Fibroblast of the aortic adventitia (primary cell): ENCODE results near the gene EIF4A2. TPM values are rescaled to one million over a fixed set of nuclear protein-coding genes. Genes with fewer than 3 reads are reported as not detected.
A peak's percentile ranks its signal among the peaks of the same experiment; 100 is the strongest.

ENCODE experiments used
- DNase-seq: peaks from one replicate; pipeline ENCODE4 v3.0.0-alpha.2; 2010; ENCODE audit warnings: low read depth
- H3K4me3 ChIP-seq: 2 replicates; pipeline ENCODE4 v1.5.1; 2011; ENCODE audit warnings: low read depth, mild to moderate bottlenecking, control low read depth, low read length, moderate library complexity
- CTCF ChIP-seq: IDR thresholded peaks from 2 replicates; pipeline ENCODE4 v1.5.1; 2011; ENCODE audit warnings: mild to moderate bottlenecking, low read length, control low read depth, inconsistent platforms; ENCODE audit not compliant: insufficient read depth
- small RNA-seq: library from RNA; depleted of rRNA; stranded (forward); fragments of <200 nt; gene quantifications from one replicate; pipeline ENCODE3, GENCODE V24; 2012
- total RNA-seq: library from RNA; depleted of rRNA; stranded (reverse); fragments of >200 nt; gene quantifications from 2 replicates; pipeline ENCODE4 v1.2.3, GENCODE V29; 2012; ENCODE audit warnings: low replicate concordance

Gene EIF4A2
- total RNA-seq, 1 donor, result 383 TPM

- peak overlapping the region; percentile 72 for H3K4me3 ChIP-seq
- TF ChIP-seq CTCF, result no peak
- DNase-seq, result no peak
Measured at GRCh38 chr3:186826410-186826975, 43.1 kb downstream of the EIF4A2 start.

- peak; percentile 72 for DNase-seq
- no peak for TF ChIP-seq CTCF
- peak overlapping the region; percentile 72 for H3K4me3 ChIP-seq
Measured at GRCh38 chr3:186826976-186827857, 43.8 kb downstream of the EIF4A2 start.

- DNase-seq, result no peak
- no peak overlapping the region for H3K4me3 ChIP-seq
- TF ChIP-seq CTCF, result no peak
Measured at GRCh38 chr3:186828340-186828739, 45.0 kb downstream of the EIF4A2 start.

GRCh38 chr3:186831798-186832197 lies 48.4 kb downstream of the EIF4A2 start:
- TF ChIP-seq CTCF, result no peak

GRCh38 chr3:186832276-186832675 lies 48.9 kb downstream of the EIF4A2 start:
- DNase-seq, result no peak
- no peak overlapping the region for H3K4me3 ChIP-seq
- no peak for TF ChIP-seq CTCF

More at GRCh38 chr3:186831798-186832197, 48.4 kb downstream of the EIF4A2 start:
- H3K4me3 ChIP-seq, result no peak overlapping the region
- DNase-seq, result no peak

Small RNAs within 50 kb of the gene (small RNA-seq; reads per million reads assigned to genes)
- gene RF00092 (not detected), gene RNU6-1105P (not detected), gene SNORA4 (not detected), gene SNORA63 (not detected), gene SNORA81 (not detected), gene SNORD2 (not detected)

Other genes starting within 250 kb of the EIF4A2 start
- gene CRYGS, start 239.2 kb upstream of the EIF4A2 start, total RNA-seq, result 1.3 TPM in 1 of 2 replicates, not detected in the other
- gene TBCCD1, start 216.2 kb upstream of the EIF4A2 start, total RNA-seq, result 2.9 and 17.5 TPM in 2 replicates
- 44.0 and 44.6 TPM in 2 replicates for gene DNAJB11, start 212.9 kb upstream of the EIF4A2 start, total RNA-seq
- not detected in 2 replicates for gene AHSG, start 170.5 kb upstream of the EIF4A2 start, total RNA-seq
- gene FETUB, start 143.2 kb upstream of the EIF4A2 start, total RNA-seq, result not detected in 2 replicates
- gene HRG, start 117.6 kb upstream of the EIF4A2 start, total RNA-seq, result not detected in 2 replicates
- not detected in 2 replicates for gene KNG1, start 66.2 kb upstream of the EIF4A2 start, total RNA-seq
- 13.2 and 48.4 TPM in 2 replicates for gene RFC4, start 22.9 kb downstream of the EIF4A2 start, total RNA-seq
- not detected in 2 replicates for gene ADIPOQ, start 59.1 kb downstream of the EIF4A2 start, total RNA-seq
- 3.3 and 10.5 TPM in 2 replicates for gene ST6GAL1, start 146.9 kb downstream of the EIF4A2 start, total RNA-seq